Hepatocyte (in vitro differentiated cells): Measurements from ENCODE around the gene NCOA4. TPM values are rescaled to one million over a fixed set of nuclear protein-coding genes. Genes with fewer than 3 reads are reported as not detected.

Source experiments
- DNase-seq: peaks from one replicate; pipeline ENCODE4 v3.0.0-alpha.2; 2016; ENCODE audit warnings: low spot score
- H2AFZ ChIP-seq: fragments of 200-600 bp; sonication (generic); 2 replicates; pipeline ENCODE4 v1.6.0; 2016; ENCODE audit warnings: antibody characterized with exemption, mild to moderate bottlenecking
- H3K27ac ChIP-seq: fragments of 200-600 bp; sonication (generic); 2 replicates; pipeline ENCODE4 v1.5.1; 2016; ENCODE audit warnings: mild to moderate bottlenecking
- H3K27me3 ChIP-seq: fragments of 200-600 bp; sonication (generic); 2 replicates; pipeline ENCODE4 v1.6.1; 2016
- H3K36me3 ChIP-seq: fragments of 200-600 bp; sonication (generic); replicated peaks from 2 replicates; pipeline ENCODE4 v1.5.1; 2016; ENCODE audit warnings: low read depth; ENCODE audit not compliant: insufficient read depth
- H3K4me1 ChIP-seq: fragments of 200-600 bp; sonication (generic); 2 replicates; pipeline ENCODE4 v1.5.1; 2016; ENCODE audit warnings: mild to moderate bottlenecking, moderate library complexity; ENCODE audit not compliant: insufficient read depth
- H3K4me2 ChIP-seq: fragments of 200-600 bp; sonication (generic); 2 replicates; pipeline ENCODE4 v1.6.0; 2016
- H3K4me3 ChIP-seq: fragments of 200-600 bp; sonication (generic); 2 replicates; pipeline ENCODE4 v1.5.1; 2016; ENCODE audit warnings: mild to moderate bottlenecking
- H3K79me2 ChIP-seq: fragments of 200-600 bp; sonication (generic); 2 replicates; pipeline ENCODE4 v1.6.0; 2017; ENCODE audit warnings: mild to moderate bottlenecking
- H3K9me2 ChIP-seq: fragments of 200-600 bp; sonication (generic); replicated peaks from 2 replicates; pipeline ENCODE4 v1.6.0; 2017; ENCODE audit warnings: mild to moderate bottlenecking; ENCODE audit not compliant: insufficient read depth
- H3K9me3 ChIP-seq: fragments of 200-600 bp; sonication (generic); 2 replicates; pipeline ENCODE4 v1.5.1; 2016; ENCODE audit warnings: low read depth, mild to moderate bottlenecking
- H4K20me1 ChIP-seq: fragments of 200-600 bp; sonication (generic); 2 replicates; pipeline ENCODE4 v1.6.0; 2016; ENCODE audit warnings: mild to moderate bottlenecking; ENCODE audit not compliant: insufficient read depth, poor library complexity, severe bottlenecking
- EZH2 ChIP-seq: fragments of 200-600 bp; sonication (generic); IDR thresholded peaks from 2 replicates; pipeline ENCODE4 v1.6.1; 2016; ENCODE audit warnings: antibody characterized with exemption, mild to moderate bottlenecking, borderline replicate concordance
- EZH2phosphoT487 ChIP-seq: fragments of 200-600 bp; sonication (generic); IDR thresholded peaks from one replicate; pipeline ENCODE4 v1.6.1; 2018; ENCODE audit warnings: antibody characterized with exemption, mild to moderate bottlenecking, low read depth, moderate library complexity; ENCODE audit not compliant: unreplicated experiment, severe bottlenecking
- WGBS: methylation state at CpG from one replicate; pipeline ENCODE4 v1.1.6; 2016; ENCODE audit warnings: low lambda C conversion rate; ENCODE audit errors: missing lambda C conversion rate; 5-methylcytosine and 5-hydroxymethylcytosine counted together
- polyA plus RNA-seq: library from polyadenylated mRNA; unstranded; fragments of >200 nt; fragmentation: Nextera tagmentation; extraction: Ambion mirVana; gene quantifications from 2 replicates; pipeline ENCODE4 v1.2.1, GENCODE V29; 2016
- total RNA-seq: library from RNA; depleted of rRNA; stranded (reverse); fragments of >200 nt; gene quantifications from 2 replicates; pipeline ENCODE4 v1.2.3, GENCODE V29; 2014
- TF ChIP-seq, protein P1 (sequence below): fragments of 200-600 bp; sonication (generic); IDR thresholded peaks from 2 replicates; pipeline ENCODE4 v1.5.1; 2016; ENCODE audit warnings: antibody characterized with exemption, mild to moderate bottlenecking; ENCODE audit not compliant: poor library complexity

The NCOA4 gene
- total and polyA plus RNA-seq, 2 experiments from 2014 or later, result 81.8 to 171 TPM

DNA sequence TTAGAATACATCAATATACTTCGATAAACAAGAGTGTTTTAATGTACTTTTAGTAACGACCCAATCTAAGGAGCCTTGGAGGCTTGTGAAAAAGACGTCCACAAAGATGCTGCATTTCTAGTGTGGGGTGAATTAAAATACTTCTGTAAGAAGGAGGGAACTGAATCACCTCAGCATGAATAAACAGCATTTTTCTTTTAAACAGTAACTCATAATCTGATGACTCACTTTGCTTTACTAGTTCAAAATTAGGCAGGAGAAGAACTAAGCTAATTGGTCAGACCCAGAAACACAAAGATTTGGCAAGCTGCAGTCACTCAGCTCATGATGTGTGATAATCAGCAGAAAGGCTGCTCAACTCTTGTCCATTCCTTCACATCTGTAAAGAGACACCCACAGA is 24.2 kb downstream of the NCOA4 start:
- Histone ChIP-seq H3K9me2 (no peaks in the 10 kb centered on the region), H3K4me2 (no peak overlapping the region), H2AFZ (no peak overlapping the region), H3K4me1 (peaks cover 4% of the 10 kb centered on the region), H3K79me2 (no peaks in the 10 kb centered on the region), H3K36me3 (no peaks in the 10 kb centered on the region), H3K27me3 (no peaks in the 10 kb centered on the region), H4K20me1 (no peaks in the 10 kb centered on the region), H3K27ac (no peak overlapping the region), H3K4me3 (no peak overlapping the region), H3K9me3 (no peaks in the 10 kb centered on the region)
- 87% methylated on average over 3 of the region's 3 CpGs for WGBS
- DNase-seq, result no peak
- TF ChIP-seq EZH2, result no peak
- no peak for TF ChIP-seq EZH2phosphoT487
- TF ChIP-seq, protein P1, sequence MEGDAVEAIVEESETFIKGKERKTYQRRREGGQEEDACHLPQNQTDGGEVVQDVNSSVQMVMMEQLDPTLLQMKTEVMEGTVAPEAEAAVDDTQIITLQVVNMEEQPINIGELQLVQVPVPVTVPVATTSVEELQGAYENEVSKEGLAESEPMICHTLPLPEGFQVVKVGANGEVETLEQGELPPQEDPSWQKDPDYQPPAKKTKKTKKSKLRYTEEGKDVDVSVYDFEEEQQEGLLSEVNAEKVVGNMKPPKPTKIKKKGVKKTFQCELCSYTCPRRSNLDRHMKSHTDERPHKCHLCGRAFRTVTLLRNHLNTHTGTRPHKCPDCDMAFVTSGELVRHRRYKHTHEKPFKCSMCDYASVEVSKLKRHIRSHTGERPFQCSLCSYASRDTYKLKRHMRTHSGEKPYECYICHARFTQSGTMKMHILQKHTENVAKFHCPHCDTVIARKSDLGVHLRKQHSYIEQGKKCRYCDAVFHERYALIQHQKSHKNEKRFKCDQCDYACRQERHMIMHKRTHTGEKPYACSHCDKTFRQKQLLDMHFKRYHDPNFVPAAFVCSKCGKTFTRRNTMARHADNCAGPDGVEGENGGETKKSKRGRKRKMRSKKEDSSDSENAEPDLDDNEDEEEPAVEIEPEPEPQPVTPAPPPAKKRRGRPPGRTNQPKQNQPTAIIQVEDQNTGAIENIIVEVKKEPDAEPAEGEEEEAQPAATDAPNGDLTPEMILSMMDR, result no peak

- no peak overlapping the region for H3K4me3 ChIP-seq
- no peak overlapping the region for H3K4me2 ChIP-seq
- H3K27ac ChIP-seq, result no peak overlapping the region
- TF ChIP-seq EZH2 (no peak), EZH2phosphoT487 (no peak)
- TF ChIP-seq, protein P1, result no peak
- H3K79me2 ChIP-seq, result no peaks in the 10 kb centered on the region
- H2AFZ ChIP-seq, result no peak overlapping the region
- no peaks in the 10 kb centered on the region for H3K9me3 ChIP-seq
- H3K36me3 ChIP-seq, result no peaks in the 10 kb centered on the region
- H3K4me1 ChIP-seq, result peaks cover 4% of the 10 kb centered on the region
- H3K27me3 ChIP-seq, result no peaks in the 10 kb centered on the region
- DNase-seq, result no peak
- no peaks in the 10 kb centered on the region for H3K9me2 ChIP-seq
- no peaks in the 10 kb centered on the region for H4K20me1 ChIP-seq
- WGBS, result 89% methylated on average over 4 of the region's 4 CpGs
These were observed 25.0 kb downstream of the NCOA4 start for GRCh38 chr10:46005383-46005782.

DNA sequence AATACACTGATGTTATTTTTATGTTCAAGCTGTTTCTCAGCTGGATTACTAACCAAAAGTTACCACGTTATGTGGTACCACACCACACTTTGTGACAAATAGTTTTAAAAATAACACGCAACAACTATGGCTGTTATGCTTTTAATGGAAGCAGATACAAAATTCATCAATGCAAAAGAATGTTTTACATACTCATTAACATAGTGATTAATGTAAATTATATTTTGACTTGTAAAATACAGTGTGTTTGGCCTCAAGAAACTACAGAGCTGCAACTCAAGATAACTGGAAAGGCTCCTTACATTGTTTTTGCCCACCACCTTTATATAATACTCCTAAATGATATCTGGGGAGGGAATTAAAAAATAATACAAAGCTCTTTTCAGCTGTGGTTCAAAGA is 25.5 kb downstream of the NCOA4 start:
- WGBS, result 95% methylated on average over 2 of the region's 2 CpGs
- Histone ChIP-seq H3K9me3 (no peaks in the 10 kb centered on the region), H3K27me3 (no peaks in the 10 kb centered on the region), H3K79me2 (no peaks in the 10 kb centered on the region), H3K4me1 (peaks cover 4% of the 10 kb centered on the region), H3K9me2 (no peaks in the 10 kb centered on the region), H3K4me2 (no peak overlapping the region), H3K27ac (no peak overlapping the region), H3K36me3 (no peaks in the 10 kb centered on the region), H3K4me3 (no peak overlapping the region), H4K20me1 (no peaks in the 10 kb centered on the region), H2AFZ (no peak overlapping the region)
- TF ChIP-seq, protein P1, result no peak
- TF ChIP-seq EZH2 (no peak), EZH2phosphoT487 (no peak)
- no peak for DNase-seq
